Fibroblast of lung (primary cell): ENCODE results near the gene FAM193B.
A peak's percentile ranks its signal among the peaks of the same experiment; 100 is the strongest.

Experiments
- EZH2 ChIP-seq: IDR thresholded peaks from 2 replicates; pipeline ENCODE4 v1.5.1; 2012; ENCODE audit warnings: low read length, control low read depth, mild to moderate bottlenecking; ENCODE audit errors: missing control alignments
- TF ChIP-seq, protein P1 (sequence below), 2 donors: IDR thresholded peaks in 1 of 2; conservative IDR thresholded peaks in 1 of 2; 1 replicate in 1 of 2; 2 replicates in 1 of 2; pipeline ENCODE4 v1.5.1; 2011 to 2012; ENCODE audit warnings: low read length in 2 of 2, control low read depth in 1 of 2, inconsistent platforms in 1 of 2, low read depth in 1 of 2, mild to moderate bottlenecking in 1 of 2

DNA sequence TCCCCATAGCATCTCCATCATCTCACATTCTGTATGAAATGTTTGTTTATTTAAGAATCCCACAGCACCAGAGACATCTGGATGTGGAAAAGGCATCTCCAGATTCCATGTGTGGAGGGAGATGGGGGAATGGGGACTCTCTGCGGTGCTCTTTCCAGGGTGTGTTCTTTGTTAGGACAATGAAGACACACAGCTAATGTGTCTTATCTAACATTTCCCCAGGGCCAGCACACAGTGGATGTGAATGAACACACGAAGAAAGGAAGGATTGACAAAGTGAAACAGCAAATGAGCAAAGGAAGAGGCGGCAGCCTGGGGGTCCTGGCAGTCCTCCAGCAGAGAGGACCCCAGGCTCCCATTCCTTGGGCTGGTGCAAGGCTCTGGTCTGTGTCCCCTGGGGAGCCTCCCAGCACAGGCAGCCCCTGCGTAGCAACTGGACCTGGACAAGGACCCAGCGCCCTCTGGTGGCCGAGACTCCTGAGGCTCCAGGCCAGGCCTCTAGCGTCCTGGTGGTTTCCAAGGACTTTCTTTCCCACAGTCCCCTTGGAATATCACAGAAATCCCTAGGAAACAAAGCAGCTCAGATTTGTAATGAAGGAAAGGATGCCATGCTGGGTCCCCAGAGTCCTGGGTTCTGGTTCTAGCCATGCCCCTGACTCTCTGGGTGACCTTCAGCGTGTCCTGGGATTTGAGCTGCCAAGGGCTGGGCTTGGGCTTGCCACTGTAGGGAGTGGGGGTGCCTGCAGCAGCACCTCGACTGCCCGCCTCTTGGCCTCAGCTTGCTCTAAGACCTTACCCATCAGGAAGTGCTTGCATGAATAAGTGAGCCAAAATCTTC, 53.5 kb downstream of the FAM193B start:
- TF ChIP-seq, protein P1, sequence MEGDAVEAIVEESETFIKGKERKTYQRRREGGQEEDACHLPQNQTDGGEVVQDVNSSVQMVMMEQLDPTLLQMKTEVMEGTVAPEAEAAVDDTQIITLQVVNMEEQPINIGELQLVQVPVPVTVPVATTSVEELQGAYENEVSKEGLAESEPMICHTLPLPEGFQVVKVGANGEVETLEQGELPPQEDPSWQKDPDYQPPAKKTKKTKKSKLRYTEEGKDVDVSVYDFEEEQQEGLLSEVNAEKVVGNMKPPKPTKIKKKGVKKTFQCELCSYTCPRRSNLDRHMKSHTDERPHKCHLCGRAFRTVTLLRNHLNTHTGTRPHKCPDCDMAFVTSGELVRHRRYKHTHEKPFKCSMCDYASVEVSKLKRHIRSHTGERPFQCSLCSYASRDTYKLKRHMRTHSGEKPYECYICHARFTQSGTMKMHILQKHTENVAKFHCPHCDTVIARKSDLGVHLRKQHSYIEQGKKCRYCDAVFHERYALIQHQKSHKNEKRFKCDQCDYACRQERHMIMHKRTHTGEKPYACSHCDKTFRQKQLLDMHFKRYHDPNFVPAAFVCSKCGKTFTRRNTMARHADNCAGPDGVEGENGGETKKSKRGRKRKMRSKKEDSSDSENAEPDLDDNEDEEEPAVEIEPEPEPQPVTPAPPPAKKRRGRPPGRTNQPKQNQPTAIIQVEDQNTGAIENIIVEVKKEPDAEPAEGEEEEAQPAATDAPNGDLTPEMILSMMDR (conservative IDR thresholded peaks at IDR 0.05 in 1 of 2, IDR thresholded peaks at IDR 0.05 in 1 of 2; ENCODE audit: low read depth in 1 of 2, low read length in 2 of 2), result peak; percentile 91 to 96
- no peak for TF ChIP-seq EZH2
